Frontal cortex (tissue), 4 donors: ENCODE data around the gene AADACL4. TPM values are rescaled to one million over a fixed set of nuclear protein-coding genes. Genes with fewer than 3 reads are reported as not detected.
"Not testable (repeated sequence)": the region's sequence is repeated elsewhere in the genome, so short reads cannot be mapped to it uniquely, and the experiment has no call there.

Experiments used
- DNase-seq, 2 donors: peaks; one replicate each; pipeline ENCODE4 v3.0.0; 2012; ENCODE audit warnings: low spot score in 2 of 2
- FAIRE-seq: peaks from 2 replicates; lab custom pipeline; 2012; peaks lifted over from hg19 to GRCh38; lab: Jason Lieb, UNC
- total RNA-seq: library from RNA; depleted of rRNA; stranded (reverse); fragments of >200 nt; gene quantifications from one replicate; pipeline ENCODE4 v1.2.3, GENCODE V29; 2014
- donor health status: control.
- donor health status: control.
- donor health status: control.

AADACL4 gene
- total RNA-seq, 1 donor from 2014 or later, result not detected

DNA sequence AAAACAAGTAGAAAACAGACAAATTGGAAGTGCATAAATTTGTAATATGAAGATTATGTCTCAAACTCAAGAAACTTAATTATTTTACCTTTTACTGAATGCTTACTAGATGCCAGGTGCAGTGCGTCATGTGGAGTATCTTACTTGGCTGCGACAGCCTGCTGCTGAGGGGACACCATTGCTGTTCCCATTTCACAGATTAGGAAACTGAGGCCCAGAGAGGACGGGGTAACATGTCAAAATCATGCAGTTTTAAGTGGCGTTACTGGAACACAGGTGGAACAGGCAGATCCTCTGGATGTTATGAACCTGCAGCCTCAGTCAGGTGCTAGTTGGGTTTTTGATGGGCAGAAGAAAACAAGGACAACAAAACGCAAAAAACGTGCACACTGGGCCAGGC is 18.6 kb upstream of the AADACL4 start:
- DNase-seq (no peak), FAIRE-seq (no peak)

DNA sequence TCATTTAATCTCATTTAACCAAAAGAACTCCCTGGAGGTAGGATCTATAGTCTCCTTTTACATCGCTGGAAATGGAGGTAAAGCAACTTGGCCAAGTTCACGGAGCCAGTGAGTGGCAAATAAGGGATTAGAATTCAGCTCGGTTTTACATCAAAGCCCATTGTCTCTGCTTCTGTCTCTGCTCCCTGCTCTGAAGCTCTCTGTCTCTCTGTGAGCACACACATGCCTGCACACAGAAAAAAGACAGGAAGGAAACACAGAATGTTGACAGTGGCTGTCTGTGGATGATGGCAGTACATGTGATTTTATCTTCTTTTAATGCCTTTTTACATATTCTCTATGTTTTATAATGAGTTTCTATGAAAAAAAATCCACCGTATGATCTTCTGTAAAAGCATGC is 17.0 kb upstream of the AADACL4 start:
- FAIRE-seq (no peak), DNase-seq (no peak)

DNA sequence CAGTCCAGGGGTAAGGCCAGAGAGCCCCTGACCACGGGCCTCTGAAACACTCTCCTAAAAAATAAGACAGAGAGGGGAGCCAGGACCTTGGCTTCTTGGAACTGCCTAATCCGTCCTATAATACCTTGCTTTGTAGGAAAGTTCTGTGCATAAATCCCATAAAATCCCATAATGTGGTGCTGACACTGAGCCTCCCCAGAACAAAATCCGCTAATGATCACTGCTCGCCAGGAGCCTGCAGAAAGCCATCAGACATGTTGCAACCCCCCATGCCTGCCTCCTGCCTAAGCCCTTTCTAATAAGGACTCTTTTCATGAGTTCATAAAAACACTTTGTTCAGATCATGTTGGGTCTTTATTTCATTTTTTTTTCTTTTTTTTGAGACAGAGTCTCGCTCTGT is 16.6 kb upstream of the AADACL4 start:
- no peak for DNase-seq
- FAIRE-seq, result no peak

DNA sequence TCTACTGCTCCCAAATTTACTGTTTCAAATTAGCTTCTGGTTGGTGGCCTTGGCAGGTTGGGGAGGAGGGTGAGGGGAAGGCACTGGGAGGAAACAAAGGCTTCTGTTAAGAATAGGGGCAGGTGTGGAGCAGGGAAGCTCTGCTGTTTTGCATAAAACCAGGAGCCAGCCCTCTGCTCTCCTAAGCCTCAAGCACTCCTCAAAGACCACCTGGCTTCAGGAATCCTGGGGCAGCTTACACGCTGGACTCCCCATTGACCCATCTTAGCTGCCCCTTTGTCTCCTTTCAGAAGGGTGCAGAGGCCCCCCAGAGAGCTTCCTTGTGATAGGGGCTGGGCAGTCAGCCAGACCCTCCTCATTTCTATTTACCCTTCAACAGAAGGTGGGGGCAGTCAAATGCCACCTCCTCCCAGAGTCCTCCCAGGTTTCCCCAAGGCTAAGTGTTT is 14.4 kb upstream of the AADACL4 start:
- FAIRE-seq, result no peak
- DNase-seq, result no peak

DNA sequence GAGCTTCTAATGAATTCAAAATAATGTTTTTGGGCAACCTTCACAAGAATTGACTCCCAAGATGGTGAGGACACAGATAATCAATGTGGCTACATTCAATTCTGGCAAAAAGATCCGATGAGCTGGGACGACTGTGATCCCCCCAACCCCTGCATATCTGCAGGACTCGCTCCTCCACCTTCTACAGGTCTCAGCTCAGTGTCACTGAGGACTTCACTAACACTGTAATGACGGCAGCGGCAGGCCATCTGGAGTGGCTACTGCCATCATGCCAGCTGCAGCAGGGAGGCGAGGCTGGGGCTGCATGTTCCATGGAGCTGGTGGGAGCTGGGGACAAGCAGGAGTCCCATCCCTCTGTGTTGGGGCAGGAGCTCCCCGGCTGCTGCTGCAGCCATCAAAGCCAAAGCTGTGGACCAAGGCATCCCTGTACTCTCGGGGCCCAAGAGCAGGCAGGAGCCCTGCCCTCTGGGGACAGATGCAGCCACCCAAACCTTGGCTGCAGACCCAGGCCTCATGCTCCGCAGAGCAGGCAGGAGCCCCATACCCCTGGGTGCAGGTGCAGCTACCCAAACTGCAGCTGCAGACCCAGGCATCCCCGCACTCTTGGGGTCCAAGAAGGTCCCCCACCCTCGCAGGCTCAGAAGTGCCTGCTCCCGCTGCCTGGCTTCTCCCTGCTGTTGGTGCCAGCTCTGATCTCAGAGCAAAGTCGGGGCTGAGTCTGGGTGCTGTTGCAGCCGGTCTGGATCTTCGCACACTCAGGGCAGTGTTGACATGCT is 13.7 kb upstream of the AADACL4 start:
- no peak for FAIRE-seq
- no peak for DNase-seq

DNA sequence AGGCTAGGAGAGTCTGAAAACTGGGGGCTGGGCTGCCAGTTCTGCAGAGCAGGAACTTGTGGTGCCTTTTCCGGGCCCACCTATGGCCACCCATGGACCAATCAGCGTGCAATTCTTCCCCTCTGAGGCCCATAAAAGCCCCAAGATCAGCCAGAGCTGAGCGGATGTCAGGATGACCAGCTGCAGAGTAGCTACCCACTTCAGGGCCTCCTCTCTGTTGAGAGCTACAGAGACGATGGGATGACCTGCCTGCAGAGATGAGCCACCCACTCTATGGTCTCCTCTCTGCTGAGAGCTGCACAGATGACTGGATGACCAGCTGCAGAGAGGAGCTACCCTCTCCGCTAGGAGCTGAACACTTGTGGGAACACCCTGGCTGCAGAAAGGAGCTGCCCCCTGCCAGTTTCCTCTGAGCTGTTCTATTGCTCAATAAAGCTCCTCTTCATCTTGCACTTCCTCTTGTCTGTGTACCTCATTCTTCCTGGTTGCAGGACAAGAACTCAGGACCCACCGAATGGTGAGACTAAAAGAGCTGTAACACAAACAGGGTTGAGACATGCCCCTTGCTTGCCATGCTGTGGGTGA is 12.8 kb upstream of the AADACL4 start:
- DNase-seq (no peak), FAIRE-seq (no peak)

DNA sequence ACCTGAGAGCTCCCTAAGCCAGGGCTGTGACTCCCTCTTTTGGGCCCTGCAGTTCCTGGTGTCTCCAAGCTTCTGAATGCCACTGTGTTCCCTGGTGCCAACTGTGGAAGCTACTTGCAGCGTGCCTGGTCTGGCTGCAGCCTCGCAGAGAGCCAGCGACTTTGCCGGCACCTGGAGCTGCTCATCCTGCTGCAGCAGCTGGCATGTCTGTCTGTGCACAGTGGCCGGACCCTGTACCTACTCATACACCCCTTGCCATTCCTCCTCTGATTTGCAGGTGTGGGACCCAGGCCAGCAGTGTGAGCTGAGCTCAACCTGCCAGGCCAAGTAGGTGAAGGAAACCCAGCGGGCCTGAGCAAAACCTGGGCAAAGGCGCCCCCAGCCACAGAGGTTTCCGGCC is 12.3 kb upstream of the AADACL4 start:
- FAIRE-seq (no peak), DNase-seq (no peak)

DNA sequence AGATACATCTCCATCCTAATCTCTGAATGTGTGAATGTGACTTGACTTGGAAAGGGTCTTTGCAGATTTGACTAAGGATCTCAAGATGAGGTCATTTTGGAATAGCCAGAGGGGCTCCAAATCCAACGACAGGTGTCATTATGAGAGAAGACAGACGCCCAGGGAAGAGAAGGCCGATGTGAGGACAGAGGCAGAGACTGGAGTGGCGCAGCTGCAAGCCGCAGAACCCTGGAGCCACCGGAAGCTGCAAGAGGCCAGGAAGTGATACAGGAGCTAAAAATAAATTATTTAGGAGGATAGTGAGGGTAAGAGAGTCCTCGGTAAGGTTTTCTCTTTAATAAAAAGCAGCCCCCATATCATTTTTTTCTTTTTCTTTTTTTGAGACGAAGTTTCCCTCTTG is 9.7 kb upstream of the AADACL4 start:
- FAIRE-seq (no peak), DNase-seq (no peak)

DNA sequence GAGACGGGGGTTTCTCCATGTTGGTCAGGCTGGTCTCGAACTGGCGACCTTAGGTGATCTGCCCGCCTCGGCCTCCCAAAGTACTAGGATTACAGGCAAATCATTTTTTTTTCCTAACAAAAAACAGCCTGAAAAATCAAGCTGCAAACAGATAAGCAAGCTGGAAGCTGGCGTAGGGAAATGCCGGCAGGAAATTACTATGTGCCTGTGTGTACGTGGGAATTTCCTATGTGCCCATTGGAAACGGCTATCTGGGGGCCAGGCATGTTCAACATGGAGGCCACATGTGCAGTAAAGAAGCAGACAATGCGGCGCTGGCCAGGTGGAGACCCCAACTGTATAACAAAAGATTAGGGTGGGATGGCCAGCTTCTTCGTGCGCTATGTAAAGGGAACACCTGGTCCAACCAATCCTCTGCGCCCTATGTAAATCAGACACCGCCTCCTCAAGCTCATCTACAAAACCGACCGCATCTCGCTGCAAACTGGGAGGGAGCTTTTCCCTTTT is 9.1 kb upstream of the AADACL4 start:
- FAIRE-seq (no peak), DNase-seq (no peak)

DNA sequence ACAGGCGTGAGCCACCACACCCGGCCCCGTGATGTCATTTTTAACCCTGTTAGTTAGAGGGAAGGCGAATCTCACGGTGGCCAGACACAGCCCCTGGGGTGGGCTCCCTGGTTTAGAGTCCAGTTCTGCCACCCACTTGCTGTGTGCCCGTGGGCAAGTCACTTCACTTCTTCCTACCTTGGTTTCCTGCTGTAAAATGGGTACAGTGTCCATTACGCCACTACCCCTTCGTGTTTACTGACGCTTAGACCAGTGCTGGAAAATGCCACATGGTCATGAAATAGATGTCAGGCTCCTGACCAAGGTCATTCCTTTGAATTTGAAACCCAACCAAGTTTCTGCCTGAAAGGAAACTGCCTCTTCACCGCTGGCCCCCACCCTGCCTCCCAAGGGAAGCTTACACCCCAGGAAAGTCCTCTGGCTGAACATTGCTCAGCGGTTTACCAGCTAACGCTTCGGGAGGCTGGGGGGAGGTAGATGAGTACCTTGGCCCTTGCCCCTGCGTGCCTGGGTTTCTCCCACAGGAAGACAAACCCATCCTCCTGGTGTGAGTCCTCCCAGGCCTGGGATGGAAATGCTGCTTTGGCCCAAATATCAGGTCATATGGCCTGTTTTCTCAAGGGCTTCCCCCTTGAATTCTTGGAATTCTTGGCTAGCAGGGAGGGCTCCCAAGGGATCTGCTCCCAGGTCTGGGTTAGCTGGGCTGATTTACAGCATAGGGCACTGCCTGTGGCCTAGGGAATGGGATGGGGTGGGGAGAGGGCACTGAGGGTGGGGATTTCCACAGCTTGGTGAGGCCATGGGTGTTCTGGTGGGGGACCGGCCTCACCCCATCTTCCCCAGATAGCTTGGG is 7.6 kb upstream of the AADACL4 start:
- no peak for DNase-seq
- no peak for FAIRE-seq

DNA sequence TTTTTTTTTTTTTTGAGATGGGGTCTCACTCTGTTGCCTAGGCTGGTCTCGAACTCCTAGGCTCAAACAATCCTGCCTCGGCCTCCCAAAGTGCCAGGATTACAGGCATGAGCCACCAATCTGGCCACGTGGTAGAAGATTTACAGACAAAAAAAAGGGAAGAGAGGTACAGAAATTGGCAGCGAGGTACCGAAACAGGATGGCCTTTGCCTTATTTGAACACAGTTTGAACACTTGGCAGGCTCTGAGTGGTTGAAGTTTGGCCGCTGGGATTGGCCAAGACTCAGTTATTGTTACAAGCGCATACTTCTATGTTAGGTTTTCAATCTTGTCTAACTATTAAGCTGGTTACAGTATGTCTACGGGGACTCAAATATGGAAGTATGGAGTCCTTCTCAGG is 6.2 kb upstream of the AADACL4 start:
- no peak for DNase-seq
- no peak for FAIRE-seq

DNA sequence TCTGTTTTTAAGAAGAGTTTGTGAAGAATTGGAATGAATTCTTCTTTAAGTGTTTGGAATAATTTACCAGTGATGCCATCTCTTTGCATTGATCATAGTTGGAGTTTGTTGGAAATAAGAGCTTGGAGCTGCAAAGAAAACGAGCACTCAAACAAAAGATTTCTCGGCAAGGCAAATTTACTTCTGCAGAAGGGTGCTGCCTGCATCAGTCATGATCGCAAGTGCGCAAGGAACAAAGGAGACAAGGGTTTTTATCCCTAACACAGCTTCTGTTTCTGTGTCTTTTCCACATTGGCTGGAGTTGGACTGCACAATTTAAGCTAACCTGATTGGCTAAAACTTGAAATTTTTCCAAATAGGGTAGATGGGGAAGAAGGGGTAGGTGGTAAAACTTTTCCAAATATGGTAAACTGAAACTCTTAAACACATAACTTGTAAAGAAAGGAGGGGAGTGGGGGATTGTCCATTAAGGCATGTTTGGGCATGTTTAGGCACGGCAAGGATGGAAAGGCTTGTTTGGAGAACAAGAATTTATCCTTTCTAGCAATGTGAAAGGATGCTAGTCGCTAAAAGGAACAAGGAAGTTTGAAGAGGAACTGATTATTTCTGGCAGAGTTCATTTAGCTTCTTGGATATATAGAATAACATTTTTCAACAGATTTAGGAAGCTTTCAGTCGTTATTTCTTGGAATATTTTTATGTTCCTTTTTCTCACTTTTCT is 3.5 kb upstream of the AADACL4 start:
- FAIRE-seq, result no peak

DNA sequence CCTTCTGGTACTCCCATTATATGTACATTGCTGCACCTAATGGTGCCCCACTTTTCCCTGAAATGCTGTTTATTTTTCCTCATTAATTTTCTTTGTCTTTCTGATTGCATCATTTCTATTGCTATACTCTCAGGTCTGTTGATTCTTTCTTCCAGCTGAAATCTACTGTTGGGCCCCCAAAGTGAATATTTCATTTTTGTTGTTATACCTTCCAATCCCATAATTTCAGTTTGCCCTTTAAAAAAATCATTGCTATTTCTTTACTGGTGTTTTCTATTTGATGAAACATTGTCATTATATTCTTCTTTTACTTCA is 3.0 kb upstream of the AADACL4 start:
- FAIRE-seq, result no peak
- no peak for DNase-seq

More for the DNA sequence above, 3.5 kb upstream of the AADACL4 start:
- no peak for DNase-seq

DNA sequence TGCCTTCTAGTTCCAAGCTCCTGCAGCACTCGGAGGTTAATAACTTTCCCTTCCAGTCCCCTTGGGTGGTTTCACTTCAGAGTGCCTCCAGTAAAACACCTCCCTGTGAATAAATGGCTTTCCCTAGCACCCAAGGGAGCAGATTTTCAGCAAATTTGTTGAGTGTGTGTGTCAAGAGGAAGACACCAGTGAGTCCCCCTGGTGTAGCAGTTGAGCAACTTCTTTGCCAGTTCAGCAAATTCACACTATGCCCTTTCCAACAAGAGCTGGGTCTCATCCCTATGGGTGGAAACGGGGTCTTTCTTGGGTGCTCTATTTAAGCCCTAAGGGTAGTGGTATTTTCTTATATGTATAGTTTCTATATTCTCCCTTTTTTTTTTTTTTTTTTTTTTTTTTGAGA is 806 bp upstream of the AADACL4 start:
- FAIRE-seq, result no peak

DNA sequence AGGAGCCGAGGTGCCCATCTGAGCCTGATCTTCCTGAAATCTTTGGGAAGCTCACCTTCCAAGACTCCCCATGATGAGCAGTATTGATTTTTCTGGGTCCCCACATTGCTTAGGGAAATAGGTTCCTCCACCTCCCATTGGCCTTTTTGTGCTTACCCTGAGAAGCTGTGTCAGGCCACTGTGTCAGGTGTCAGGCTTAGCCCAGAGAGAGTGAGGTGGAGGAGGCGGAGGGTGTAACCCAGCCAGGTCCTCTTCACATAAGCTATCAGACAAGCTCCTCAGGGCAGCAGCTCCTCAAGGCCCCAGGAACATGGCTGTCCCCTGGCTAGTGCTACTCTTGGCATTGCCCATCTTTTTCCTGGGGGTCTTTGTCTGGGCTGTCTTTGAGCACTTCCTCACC is 352 bp downstream of the AADACL4 start:
- no peak for FAIRE-seq

More for the DNA sequence above, 806 bp upstream of the AADACL4 start:
- DNase-seq, result no peak

DNA sequence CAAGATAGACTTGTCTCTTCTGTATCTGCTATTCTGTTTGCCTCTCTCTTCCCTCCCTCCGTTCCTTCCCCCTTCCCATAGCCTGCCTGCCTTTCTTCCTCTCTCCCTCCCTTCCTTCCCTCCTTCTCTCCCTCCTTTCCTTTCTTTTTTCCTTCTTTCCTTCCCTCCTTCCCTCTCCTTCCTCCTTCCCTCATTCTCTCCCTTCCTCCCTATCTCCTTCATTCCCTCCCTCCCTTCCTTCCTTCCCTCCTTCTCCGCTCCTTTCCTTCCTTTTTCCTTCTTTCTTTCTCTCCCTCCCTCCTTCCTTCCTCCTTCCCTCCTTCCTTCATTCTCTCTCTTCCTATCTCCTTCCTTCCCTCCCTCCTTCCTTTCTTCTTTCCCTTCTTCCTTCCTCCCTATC is 944 bp downstream of the AADACL4 start:
- FAIRE-seq (no peak), DNase-seq (no peak)

More for the DNA sequence above, 352 bp downstream of the AADACL4 start:
- no peak for DNase-seq

DNA sequence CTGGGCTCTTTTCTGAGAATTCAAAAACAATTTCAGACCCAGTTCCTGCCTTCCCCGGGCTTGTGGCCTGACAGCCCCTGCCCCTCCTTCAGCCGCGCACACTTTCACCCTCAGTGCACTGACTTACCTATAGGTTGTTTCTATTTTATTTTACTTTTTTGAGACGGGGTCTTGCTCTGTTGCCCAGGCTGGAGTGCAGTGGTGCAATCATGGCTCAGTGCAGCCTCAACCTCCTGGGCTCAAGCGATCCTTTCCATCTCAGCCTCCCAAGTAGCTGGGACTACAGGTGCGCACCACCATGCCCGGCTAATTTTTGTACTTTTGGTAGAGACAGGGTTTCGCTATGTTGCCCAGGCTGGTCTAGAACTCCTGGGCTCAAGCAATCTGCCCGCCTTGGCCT is 1.5 kb downstream of the AADACL4 start:
- FAIRE-seq, DNase-seq: not testable (repeated sequence)

DNA sequence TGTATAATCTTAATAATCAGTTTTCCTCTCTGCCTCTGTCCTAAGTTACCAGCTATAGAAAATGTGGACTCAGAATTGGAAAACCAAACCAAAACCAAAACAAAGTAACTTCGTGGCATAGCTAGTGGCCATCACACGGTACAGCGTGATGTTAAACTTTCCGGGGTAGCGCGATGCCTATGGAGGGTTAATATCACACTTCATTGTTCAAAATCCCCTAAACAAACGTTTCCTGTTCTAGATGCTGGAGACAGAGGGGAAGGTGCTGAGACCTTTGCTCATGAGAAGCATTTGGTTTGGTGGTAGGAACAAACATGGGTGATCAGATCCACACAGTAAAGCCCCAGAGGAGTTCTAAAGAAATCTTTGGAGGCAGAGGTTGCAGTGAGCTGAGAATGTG is 4.9 kb downstream of the AADACL4 start:
- FAIRE-seq (no peak), DNase-seq (no peak)

DNA sequence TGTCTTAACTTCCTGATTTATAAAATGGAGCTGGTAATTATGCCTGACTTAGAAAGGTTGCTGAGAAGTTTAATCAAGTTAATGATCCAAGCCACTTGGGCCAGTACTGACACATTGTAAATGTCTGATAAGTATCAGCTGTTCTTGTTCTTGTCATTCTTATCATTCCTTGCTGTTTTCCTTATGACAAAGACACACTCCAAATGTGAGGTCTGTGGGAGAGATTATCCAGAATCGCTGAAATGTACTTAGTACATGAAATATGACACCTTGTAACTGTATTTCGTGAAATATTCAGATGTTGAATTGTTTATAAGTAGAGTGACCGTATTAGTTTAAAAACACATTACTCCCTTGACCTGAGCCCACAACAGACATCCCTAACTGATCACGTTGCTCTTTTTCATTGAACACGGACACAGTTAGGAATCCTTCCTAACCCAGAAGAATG is 6.1 kb downstream of the AADACL4 start:
- FAIRE-seq, result no peak
- DNase-seq, result no peak

DNA sequence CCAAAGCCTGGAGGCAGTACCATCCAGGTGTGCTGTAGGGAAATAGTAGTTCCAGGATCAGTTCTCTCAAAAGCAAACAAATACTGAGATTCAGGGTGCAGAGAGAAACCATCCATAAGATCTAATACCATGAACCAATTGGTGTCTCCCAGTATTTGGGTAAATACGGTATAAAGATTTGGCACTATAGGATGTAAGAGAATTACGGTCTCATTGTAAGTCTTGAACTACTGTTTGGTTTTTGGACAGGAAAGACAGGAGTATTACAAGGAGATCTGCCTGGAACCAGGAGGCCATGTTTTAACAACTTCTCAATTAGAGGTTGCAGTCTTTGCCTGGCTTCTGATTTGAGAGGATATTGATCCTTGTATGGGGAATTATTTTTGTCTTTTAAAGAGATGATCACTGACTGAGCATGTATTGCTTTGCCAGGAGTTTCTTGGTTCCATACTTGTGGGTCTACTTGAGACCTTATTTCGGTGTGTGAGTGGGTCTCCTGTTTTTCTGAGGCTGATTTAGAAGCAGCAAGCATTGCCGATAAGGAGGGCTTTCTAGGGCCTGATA is 10.2 kb downstream of the AADACL4 start:
- FAIRE-seq (no peak), DNase-seq (no peak)
